Measurements from ENCODE around the gene TUBA1A.

DNA sequence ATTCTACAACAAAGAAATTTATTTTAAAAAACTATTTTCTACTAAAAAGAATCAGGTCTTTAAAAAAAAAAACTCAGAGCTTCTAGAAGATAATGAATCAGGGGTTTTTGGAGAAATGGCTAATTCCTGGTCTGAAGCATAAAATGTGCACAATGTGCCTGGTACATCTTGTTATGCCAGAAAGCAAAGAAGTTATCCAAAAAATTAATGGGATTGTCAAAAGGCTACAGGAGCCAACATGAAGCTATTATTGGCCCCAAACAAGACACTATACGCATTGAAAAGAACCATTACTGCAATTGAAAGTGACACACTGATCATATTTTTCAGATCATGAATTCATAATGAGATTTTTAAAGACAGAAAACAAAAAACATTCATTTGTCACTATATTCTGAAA, 19.3 kb upstream of the TUBA1A start:
- TF ChIP-seq, protein P1, sequence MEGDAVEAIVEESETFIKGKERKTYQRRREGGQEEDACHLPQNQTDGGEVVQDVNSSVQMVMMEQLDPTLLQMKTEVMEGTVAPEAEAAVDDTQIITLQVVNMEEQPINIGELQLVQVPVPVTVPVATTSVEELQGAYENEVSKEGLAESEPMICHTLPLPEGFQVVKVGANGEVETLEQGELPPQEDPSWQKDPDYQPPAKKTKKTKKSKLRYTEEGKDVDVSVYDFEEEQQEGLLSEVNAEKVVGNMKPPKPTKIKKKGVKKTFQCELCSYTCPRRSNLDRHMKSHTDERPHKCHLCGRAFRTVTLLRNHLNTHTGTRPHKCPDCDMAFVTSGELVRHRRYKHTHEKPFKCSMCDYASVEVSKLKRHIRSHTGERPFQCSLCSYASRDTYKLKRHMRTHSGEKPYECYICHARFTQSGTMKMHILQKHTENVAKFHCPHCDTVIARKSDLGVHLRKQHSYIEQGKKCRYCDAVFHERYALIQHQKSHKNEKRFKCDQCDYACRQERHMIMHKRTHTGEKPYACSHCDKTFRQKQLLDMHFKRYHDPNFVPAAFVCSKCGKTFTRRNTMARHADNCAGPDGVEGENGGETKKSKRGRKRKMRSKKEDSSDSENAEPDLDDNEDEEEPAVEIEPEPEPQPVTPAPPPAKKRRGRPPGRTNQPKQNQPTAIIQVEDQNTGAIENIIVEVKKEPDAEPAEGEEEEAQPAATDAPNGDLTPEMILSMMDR (IDR thresholded peaks at IDR 0.05) = no peak
- TF ChIP-seq POLR2A (IDR thresholded peaks at IDR 0.05) = no peak
